22Rv1 (cell line): ENCODE data around the gene GALNS.

Experiments used
- ZFX ChIP-seq: fragments of 450-650 bp; IDR thresholded peaks from 2 replicates; pipeline ENCODE4 v1.6.1; 2017; ENCODE audit warnings: antibody characterized with exemption, borderline replicate concordance
- TF ChIP-seq, protein P1 (sequence below): fragments of 450-650 bp; IDR thresholded peaks from 2 replicates; pipeline ENCODE4 v1.5.1; 2017; ENCODE audit warnings: mild to moderate bottlenecking

DNA sequence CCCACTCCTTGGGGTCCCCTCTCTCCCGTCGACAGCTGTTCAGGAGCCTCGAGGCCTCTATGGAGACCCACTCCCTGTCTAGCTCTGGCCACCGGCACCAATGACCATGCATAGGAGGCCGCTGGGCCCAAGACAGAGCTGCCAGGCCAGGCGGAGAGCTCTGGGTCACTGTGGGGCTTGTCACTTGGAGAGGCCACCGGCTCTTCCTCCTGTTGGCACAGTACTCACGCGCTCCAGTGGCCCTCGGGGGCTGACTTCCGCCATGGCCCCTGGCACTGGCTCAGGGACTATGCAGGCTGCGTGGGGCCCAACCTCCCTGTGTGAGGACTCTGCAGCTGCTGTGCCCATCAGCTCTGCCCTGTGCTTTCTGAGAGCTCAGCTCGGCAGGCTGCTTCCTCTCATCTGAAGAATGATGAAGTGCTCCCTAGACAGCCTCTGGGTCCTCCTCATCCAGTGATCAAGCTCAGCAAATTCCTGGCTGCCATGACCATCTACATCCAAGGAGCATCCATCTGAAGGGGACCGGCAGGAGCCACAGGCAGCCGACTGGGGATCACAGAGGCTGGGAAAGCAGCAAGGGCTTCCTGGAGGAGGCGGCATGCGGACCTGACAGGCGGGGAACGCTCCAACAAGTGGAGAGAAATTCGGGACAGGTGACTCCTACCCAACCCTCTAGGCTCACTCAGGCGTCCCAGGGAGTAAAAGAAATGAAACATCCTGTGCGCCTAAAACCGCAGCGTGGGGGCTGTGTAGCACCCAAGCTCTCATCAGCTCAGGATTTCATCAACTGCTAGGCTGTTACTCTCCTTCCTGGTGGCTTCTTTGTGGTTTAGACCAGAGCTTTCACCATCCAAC lies 16.8 kb downstream of the GALNS start:
- TF ChIP-seq, protein P1, sequence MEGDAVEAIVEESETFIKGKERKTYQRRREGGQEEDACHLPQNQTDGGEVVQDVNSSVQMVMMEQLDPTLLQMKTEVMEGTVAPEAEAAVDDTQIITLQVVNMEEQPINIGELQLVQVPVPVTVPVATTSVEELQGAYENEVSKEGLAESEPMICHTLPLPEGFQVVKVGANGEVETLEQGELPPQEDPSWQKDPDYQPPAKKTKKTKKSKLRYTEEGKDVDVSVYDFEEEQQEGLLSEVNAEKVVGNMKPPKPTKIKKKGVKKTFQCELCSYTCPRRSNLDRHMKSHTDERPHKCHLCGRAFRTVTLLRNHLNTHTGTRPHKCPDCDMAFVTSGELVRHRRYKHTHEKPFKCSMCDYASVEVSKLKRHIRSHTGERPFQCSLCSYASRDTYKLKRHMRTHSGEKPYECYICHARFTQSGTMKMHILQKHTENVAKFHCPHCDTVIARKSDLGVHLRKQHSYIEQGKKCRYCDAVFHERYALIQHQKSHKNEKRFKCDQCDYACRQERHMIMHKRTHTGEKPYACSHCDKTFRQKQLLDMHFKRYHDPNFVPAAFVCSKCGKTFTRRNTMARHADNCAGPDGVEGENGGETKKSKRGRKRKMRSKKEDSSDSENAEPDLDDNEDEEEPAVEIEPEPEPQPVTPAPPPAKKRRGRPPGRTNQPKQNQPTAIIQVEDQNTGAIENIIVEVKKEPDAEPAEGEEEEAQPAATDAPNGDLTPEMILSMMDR: no peak
- TF ChIP-seq ZFX: no peak
